DND-41 (cell line): ENCODE data around the gene CNTNAP5.

Source experiments
- CTCF ChIP-seq: IDR thresholded peaks from 2 replicates; pipeline ENCODE4 v1.5.1; 2012; ENCODE audit warnings: borderline replicate concordance, low read length, moderate library complexity, mild to moderate bottlenecking; ENCODE audit not compliant: poor library complexity, severe bottlenecking; ENCODE audit errors: extremely low read depth
- EZH2 ChIP-seq: IDR thresholded peaks from 3 replicates; pipeline ENCODE4 v1.6.1; 2012; ENCODE audit warnings: borderline replicate concordance, low read depth, mild to moderate bottlenecking, moderate library complexity, low read length, inconsistent platforms; ENCODE audit not compliant: severe bottlenecking

DNA sequence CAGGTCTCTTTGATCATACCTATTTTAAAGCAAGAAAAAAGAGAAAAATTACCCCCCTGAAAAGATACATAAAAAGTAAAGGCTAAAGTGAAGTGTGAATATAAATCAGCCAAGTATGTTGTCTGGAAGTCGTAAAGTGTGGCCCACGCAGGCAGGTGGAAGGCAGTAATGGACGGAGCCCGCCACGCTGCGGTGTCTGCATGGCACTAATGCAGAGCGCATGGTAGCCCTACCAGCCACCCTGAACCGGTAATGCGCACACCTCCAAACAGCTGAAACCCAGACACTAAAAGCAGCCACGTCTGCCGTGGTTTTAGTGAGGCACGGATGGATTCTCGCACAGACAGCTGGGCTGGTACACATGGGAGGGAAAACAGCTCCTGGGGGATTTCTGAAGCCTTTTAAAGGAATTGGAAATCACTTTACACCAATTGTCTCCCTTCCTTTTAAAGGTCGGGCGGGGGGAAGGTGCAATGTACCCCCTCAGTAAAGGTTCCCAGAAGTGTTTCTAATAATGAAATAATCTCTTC, 615.2 kb downstream of the CNTNAP5 start:
- TF ChIP-seq CTCF (no peak), EZH2 (no peak)
